Naive thymus-derived CD4-positive, alpha-beta T cell (primary cell): ENCODE data around the gene PGGHG. TPM values are rescaled to one million over a fixed set of nuclear protein-coding genes. Genes with fewer than 3 reads are reported as not detected.

Source experiments
- ATAC-seq: fragments of 150-1000 bp; cut with Tn5 transposase; 2 replicates; pipeline ENCODE4 v1.10.0; 2021; ENCODE audit warnings: mild to moderate bottlenecking, moderate library complexity
- CTCF ChIA-PET: fragments of 350-600 bp; sonication (Branson Sonifier 250); formaldehyde crosslinking; loops from one replicate; lab custom pipeline; 2021; ENCODE audit warnings: antibody characterized with exemption; lab: Charles Lee
- POLR2A ChIA-PET: fragments of 350-600 bp; sonication (Branson Sonifier 250); formaldehyde crosslinking; loops from one replicate; lab custom pipeline; 2021; ENCODE audit warnings: antibody characterized with exemption, inconsistent platforms; lab: Charles Lee
- DNase-seq, 9 donors: peaks; one replicate each; pipeline versions ENCODE4 v3.0.0 to v3.0.0-alpha.2; 2020 to 2022; ENCODE audit warnings: mixed read lengths in 1 of 9
- H3K27ac ChIP-seq: one replicate; pipeline ENCODE4 v1.7.0; 2013; ENCODE audit warnings: mild to moderate bottlenecking, low read depth, low read length, moderate library complexity
- H3K27me3 ChIP-seq, 2 donors: one replicate each; pipeline ENCODE4 v1.7.0; 2013; ENCODE audit warnings: low read length in 2 of 2, mild to moderate bottlenecking in 2 of 2, moderate library complexity in 2 of 2; ENCODE audit not compliant: control insufficient read depth in 2 of 2, insufficient read depth in 2 of 2
- H3K36me3 ChIP-seq, 3 experiments: 1 replicate in 2 of 3; 2 replicates in 1 of 3; pipeline ENCODE4 v1.7.0; 2013; ENCODE audit warnings: low read length in 3 of 3, mild to moderate bottlenecking in 3 of 3, moderate library complexity in 1 of 3; ENCODE audit not compliant: insufficient read depth in 3 of 3, control insufficient read depth in 2 of 3
- H3K4me1 ChIP-seq, 2 donors: one replicate each; pipeline ENCODE4 v1.7.0; 2013; ENCODE audit warnings: low read length in 2 of 2, mild to moderate bottlenecking in 2 of 2, moderate library complexity in 1 of 2; ENCODE audit not compliant: control insufficient read depth in 2 of 2, insufficient read depth in 2 of 2
- H3K4me3 ChIP-seq: 2 replicates; pipeline ENCODE4 v1.7.0; 2013; ENCODE audit warnings: mild to moderate bottlenecking, low read length
- H3K9me3 ChIP-seq, 3 experiments: 1 replicate in 2 of 3; 2 replicates in 1 of 3; pipeline ENCODE4 v1.7.0; 2013; ENCODE audit warnings: low read length in 3 of 3; ENCODE audit not compliant: control insufficient read depth in 2 of 3
- H3K27ac Mint-ChIP-seq, 9 donors: one replicate each; pipeline ENCODE4 v1.8.0; 2020 to 2022; ENCODE audit warnings: mixed read lengths in 9 of 9, mild to moderate bottlenecking in 8 of 9, moderate library complexity in 5 of 9, inconsistent platforms in 2 of 9
- H3K27me3 Mint-ChIP-seq, 5 donors: one replicate each; pipeline ENCODE4 v1.8.0; 2021 to 2022; ENCODE audit warnings: mixed read lengths in 5 of 5, mild to moderate bottlenecking in 1 of 5
- H3K36me3 Mint-ChIP-seq, 5 donors: one replicate each; pipeline ENCODE4 v1.8.0; 2020 to 2022; ENCODE audit warnings: mixed read lengths in 5 of 5, mild to moderate bottlenecking in 3 of 5, inconsistent platforms in 1 of 5
- H3K4me1 Mint-ChIP-seq, 7 donors: one replicate each; pipeline ENCODE4 v1.8.0; 2020 to 2022; ENCODE audit warnings: mixed read lengths in 7 of 7, mild to moderate bottlenecking in 3 of 7, inconsistent platforms in 1 of 7
- H3K4me3 Mint-ChIP-seq, 10 donors: one replicate each; pipeline ENCODE4 v1.8.0; 2020 to 2022; ENCODE audit warnings: mild to moderate bottlenecking in 10 of 10, mixed read lengths in 10 of 10, moderate library complexity in 6 of 10, inconsistent platforms in 2 of 10
- H3K9me3 Mint-ChIP-seq, 11 donors: one replicate each; pipeline ENCODE4 v1.8.0; 2020 to 2022; ENCODE audit warnings: mixed read lengths in 11 of 11, mild to moderate bottlenecking in 4 of 11, inconsistent platforms in 1 of 11, moderate library complexity in 1 of 11
- intact Hi-C, 2 donors: fragments of 100-400 bp; cut with micrococcal nuclease; formaldehyde crosslinking; loops; one replicate each; pipeline ENCODE4 v1.15.1; 2023
- polyA plus RNA-seq, 2 donors: library from polyadenylated mRNA; unstranded; fragments of 300-500 nt; fragmentation: Illumina TruSeq; gene quantifications; one replicate each; pipeline ENCODE4 v1.2.3, GENCODE V29; 2021
- total RNA-seq, 6 experiments: library from RNA in 5 of 6; stranded (reverse) in 5 of 6; gene quantifications; 1 replicate in 5 of 6; 2 replicates in 1 of 6; pipeline ENCODE4 v1.2.3 and lab custom pipeline; 2021 to 2026

Gene PGGHG
- total and polyA plus RNA-seq, 7 experiments from 2014 or later: 5.1 to 656 (median 340) TPM

- ChIA-PET POLR2A (interaction anchor here (0.6 to 3.5 kb wide), 10 partner anchors 8 to 134 kb away, joined by 3 to 28 read pairs (median 4); partner anchors contain the start of gene BET1L), CTCF (interaction anchor here (0.7 to 1.1 kb wide), 3 partner anchors 12 to 90 kb away, joined by 3 to 4 read pairs (median 3); no protein-coding TSS in a partner anchor)
- H3K4me3 Mint-ChIP-seq: no peak overlapping the region
- intact Hi-C loops: no loop called here
- H3K36me3 Mint-ChIP-seq: peaks cover 0 to 2% (median 0%) of the 10 kb centered on the region in 5 donors
- H3K27ac ChIP-seq: no peak overlapping the region
- peaks cover 19 to 46% (median 34%) of the 10 kb centered on the region in 7 donors for H3K4me1 Mint-ChIP-seq
- H3K36me3 ChIP-seq: no peaks in the 10 kb centered on the region
- peaks cover 0 to 16% of the 10 kb centered on the region in 2 donors for H3K4me1 ChIP-seq
- no peaks in the 10 kb centered on the region for H3K27me3 ChIP-seq
- H3K9me3 ChIP-seq: no peaks in the 10 kb centered on the region
- ATAC-seq (no peak), DNase-seq (no peak)
- no peak overlapping the region for H3K4me3 ChIP-seq
- H3K27me3 Mint-ChIP-seq: peaks cover 0 to 16% (median 0%) of the 10 kb centered on the region in 5 donors
- no peaks in the 10 kb centered on the region for H3K9me3 Mint-ChIP-seq
- peak overlapping the region in 3 of 9 donors; percentile 54 to 78 (median 77) for H3K27ac Mint-ChIP-seq
Measured at GRCh38 chr11:340539-341512, 51.9 kb downstream of the PGGHG start.

GRCh38 chr11:342328-342727 lies 53.4 kb downstream of the PGGHG start:
- DNase-seq (no peak), ATAC-seq (no peak)
- POLR2A ChIA-PET: interaction anchor here (0.7 to 1.4 kb wide), 5 partner anchors 12 to 144 kb away, joined by 3 to 4 read pairs (median 3); no protein-coding TSS in a partner anchor
- peak overlapping the region in 1 of 10 donors; percentile 7 for H3K4me3 Mint-ChIP-seq
- Histone ChIP-seq H3K9me3 (no peaks in the 10 kb centered on the region), H3K4me1 (peaks cover 0 to 4% of the 10 kb centered on the region in 2 donors), H3K27me3 (no peaks in the 10 kb centered on the region), H3K27ac (no peak overlapping the region), H3K36me3 (no peaks in the 10 kb centered on the region), H3K4me3 (no peak overlapping the region)
- intact Hi-C loops: no loop called here
- H3K27me3 Mint-ChIP-seq: peaks cover 0 to 21% (median 0%) of the 10 kb centered on the region in 5 donors
- H3K27ac Mint-ChIP-seq: peak overlapping the region in 4 of 9 donors; percentile 2 to 78 (median 53)
- H3K36me3 Mint-ChIP-seq: peaks cover 0 to 2% (median 0%) of the 10 kb centered on the region in 5 donors
- CTCF ChIA-PET: interaction anchor here (0.7 kb wide), 1 partner anchor 177 kb away, joined by 3 read pairs; no protein-coding TSS in a partner anchor
- no peaks in the 10 kb centered on the region for H3K9me3 Mint-ChIP-seq
- H3K4me1 Mint-ChIP-seq: peaks cover 8 to 33% (median 21%) of the 10 kb centered on the region in 7 donors

- DNase-seq (no peak), ATAC-seq (no peak)
- peaks cover 8 to 24% (median 21%) of the 10 kb centered on the region in 7 donors for H3K4me1 Mint-ChIP-seq
- Histone ChIP-seq H3K36me3 (no peaks in the 10 kb centered on the region), H3K4me3 (no peak overlapping the region), H3K27ac (no peak overlapping the region), H3K4me1 (no peaks in the 10 kb centered on the region), H3K9me3 (no peaks in the 10 kb centered on the region), H3K27me3 (no peaks in the 10 kb centered on the region)
- peak overlapping the region in 2 of 9 donors; percentile 3 to 27 for H3K27ac Mint-ChIP-seq
- intact Hi-C loops: no loop called here
- H3K4me3 Mint-ChIP-seq: no peak overlapping the region
- H3K36me3 Mint-ChIP-seq: peaks cover 0 to 2% (median 0%) of the 10 kb centered on the region in 5 donors
- peaks cover 0 to 21% (median 0%) of the 10 kb centered on the region in 5 donors for H3K27me3 Mint-ChIP-seq
- ChIA-PET POLR2A (interaction anchor here (0.6 to 1.7 kb wide), 6 partner anchors 15 to 61 kb away, joined by 3 to 5 read pairs (median 4); no protein-coding TSS in a partner anchor), CTCF (interaction anchor here (1.2 to 2.2 kb wide), 3 partner anchors 10 to 39 kb away, joined by 3 to 6 read pairs (median 6); no protein-coding TSS in a partner anchor)
- H3K9me3 Mint-ChIP-seq: no peaks in the 10 kb centered on the region
Measured at GRCh38 chr11:344836-345578, 56.1 kb downstream of the PGGHG start.

Other genes with a start within 250 kb of the PGGHG start
- gene SCGB1C1, start 96.0 kb upstream of the PGGHG start, total RNA-seq: not detected
- gene SCGB1C1, start 96.0 kb upstream of the PGGHG start, polyA plus RNA-seq: not detected
- 100 to 1,000 TPM in 2 of 5 experiments, 10 to 100 TPM in 3; 47.1 to 125 (median 63.2) TPM for gene BET1L, start 81.7 kb upstream of the PGGHG start, total RNA-seq
- 100 to 1,000 TPM in 1 of 2 donors, 10 to 100 TPM in 1; 89.3 to 111 TPM for gene BET1L, start 81.7 kb upstream of the PGGHG start, polyA plus RNA-seq
- gene RIC8A, start 81.4 kb upstream of the PGGHG start, total RNA-seq: 100 to 1,000 TPM in 1 of 5 experiments, 10 to 100 TPM in 4; 74.4 to 119 (median 92.0) TPM
- gene RIC8A, start 81.4 kb upstream of the PGGHG start, polyA plus RNA-seq: 10 to 100 TPM; 77.2 to 94.3 TPM
- gene SIRT3, start 52.8 kb upstream of the PGGHG start, total RNA-seq: 10 to 100 TPM; 19.0 to 34.8 (median 25.6) TPM
- gene SIRT3, start 52.8 kb upstream of the PGGHG start, polyA plus RNA-seq: 10 to 100 TPM in 1 of 2 donors, 1 to 10 TPM in 1; 9.9 to 18.9 TPM
- 100 to 1,000 TPM in 1 of 5 experiments, 10 to 100 TPM in 4; 64.3 to 172 (median 86.9) TPM for gene PSMD13, start 52.1 kb upstream of the PGGHG start, total RNA-seq
- gene PSMD13, start 52.1 kb upstream of the PGGHG start, polyA plus RNA-seq: 100 to 1,000 TPM; 186 to 215 TPM
- gene NLRP6, start 10.7 kb upstream of the PGGHG start, total RNA-seq: 10 to 100 TPM in 3 of 5 experiments, 1 to 10 TPM in 2; 5.4 to 24.7 (median 13.8) TPM
- gene NLRP6, start 10.7 kb upstream of the PGGHG start, polyA plus RNA-seq: 10 to 100 TPM in 1 of 2 donors, 1 to 10 TPM in 1; 8.5 to 20.4 TPM
- gene IFITM5, start 10.4 kb downstream of the PGGHG start, total RNA-seq: not detected
- gene IFITM5, start 10.4 kb downstream of the PGGHG start, polyA plus RNA-seq: not detected
- 1,000 to 10,000 TPM in 1 of 5 experiments, 100 to 1,000 TPM in 4; 143 to 1,924 (median 528) TPM for gene IFITM2, start 18.7 kb downstream of the PGGHG start, total RNA-seq
- gene IFITM2, start 18.7 kb downstream of the PGGHG start, polyA plus RNA-seq: 1,000 to 10,000 TPM; 2,860 to 3,315 TPM
- 100 to 1,000 TPM in 4 of 5 experiments, 10 to 100 TPM in 1; 97.4 to 985 (median 241) TPM for gene IFITM1, start 24.9 kb downstream of the PGGHG start, total RNA-seq
- gene IFITM1, start 24.9 kb downstream of the PGGHG start, polyA plus RNA-seq: 1,000 to 10,000 TPM; 1,878 to 2,355 TPM
- gene IFITM3, start 31.7 kb downstream of the PGGHG start, total RNA-seq: 10 to 100 TPM in 3 of 5 experiments, 1 to 10 TPM in 2; 6.7 to 43.1 (median 13.2) TPM
- 100 to 1,000 TPM in 1 of 2 donors, 1 to 10 TPM in 1; 5.1 to 194 TPM for gene IFITM3, start 31.7 kb downstream of the PGGHG start, polyA plus RNA-seq
- gene B4GALNT4, start 80.4 kb downstream of the PGGHG start, total RNA-seq: 10 to 100 TPM in 2 of 5 experiments, 1 to 10 TPM in 3; 1.2 to 11.8 (median 3.5) TPM
- under 1 TPM in 1 of 2 donors, not detected in 1; 0.14 TPM for gene B4GALNT4, start 80.4 kb downstream of the PGGHG start, polyA plus RNA-seq
- gene PKP3, start 105.1 kb downstream of the PGGHG start, total RNA-seq: not detected
- not detected for gene PKP3, start 105.1 kb downstream of the PGGHG start, polyA plus RNA-seq
- gene SIGIRR, start 125.9 kb downstream of the PGGHG start, total RNA-seq: 100 to 1,000 TPM; 210 to 497 (median 392) TPM
- 100 to 1,000 TPM; 223 to 305 TPM for gene SIGIRR, start 125.9 kb downstream of the PGGHG start, polyA plus RNA-seq
- gene ANO9, start 152.9 kb downstream of the PGGHG start, total RNA-seq: 100 to 1,000 TPM in 1 of 5 experiments, 10 to 100 TPM in 4; 85.2 to 107 (median 94.0) TPM
- 1 to 10 TPM; 9.0 to 9.7 TPM for gene ANO9, start 152.9 kb downstream of the PGGHG start, polyA plus RNA-seq
- gene PTDSS2, start 161.2 kb downstream of the PGGHG start, total RNA-seq: 10 to 100 TPM; 19.3 to 27.7 (median 23.4) TPM
- 1 to 10 TPM; 9.0 to 9.9 TPM for gene PTDSS2, start 161.2 kb downstream of the PGGHG start, polyA plus RNA-seq
- 100 to 1,000 TPM in 4 of 5 experiments, 10 to 100 TPM in 1; 98.6 to 193 (median 109) TPM for gene RNH1, start 218.1 kb downstream of the PGGHG start, total RNA-seq
- 100 to 1,000 TPM; 156 to 243 TPM for gene RNH1, start 218.1 kb downstream of the PGGHG start, polyA plus RNA-seq
- 10 to 100 TPM; 22.3 to 52.0 (median 31.9) TPM for gene HRAS, start 246.4 kb downstream of the PGGHG start, total RNA-seq
- 10 to 100 TPM; 12.6 to 19.5 TPM for gene HRAS, start 246.4 kb downstream of the PGGHG start, polyA plus RNA-seq
- gene LRRC56, start 248.4 kb downstream of the PGGHG start, total RNA-seq: 1 to 10 TPM; 2.3 to 5.1 (median 3.6) TPM
- 1 to 10 TPM in 1 of 2 donors, under 1 TPM in 1; 0.35 to 1.0 TPM for gene LRRC56, start 248.4 kb downstream of the PGGHG start, polyA plus RNA-seq